ENCODE data around the gene HDAC7.
"Not testable (repeated sequence)": the region's sequence is repeated elsewhere in the genome, so short reads cannot be mapped to it uniquely, and the experiment has no call there.

Gene HDAC7

GRCh38 chr12:47829584-47829983 lies 9.9 kb upstream of the HDAC7 start:
- DNase-seq (ENCODE audit: low read depth in 3 of 3, low spot score in 1 of 3), result no peak

- DNase-seq (ENCODE audit: low read depth in 3 of 3, low spot score in 1 of 3), result no peak
Observed at GRCh38 chr12:47828976-47829482, 9.3 kb upstream of the HDAC7 start.

- no peak for DNase-seq (ENCODE audit: low read depth in 3 of 3, low spot score in 1 of 3)
Observed at GRCh38 chr12:47828008-47828975, 8.6 kb upstream of the HDAC7 start.

GRCh38 chr12:47825173-47825639 lies 5.5 kb upstream of the HDAC7 start:
- DNase-seq (ENCODE audit: low read depth in 3 of 3, low spot score in 1 of 3), result no peak

DNA sequence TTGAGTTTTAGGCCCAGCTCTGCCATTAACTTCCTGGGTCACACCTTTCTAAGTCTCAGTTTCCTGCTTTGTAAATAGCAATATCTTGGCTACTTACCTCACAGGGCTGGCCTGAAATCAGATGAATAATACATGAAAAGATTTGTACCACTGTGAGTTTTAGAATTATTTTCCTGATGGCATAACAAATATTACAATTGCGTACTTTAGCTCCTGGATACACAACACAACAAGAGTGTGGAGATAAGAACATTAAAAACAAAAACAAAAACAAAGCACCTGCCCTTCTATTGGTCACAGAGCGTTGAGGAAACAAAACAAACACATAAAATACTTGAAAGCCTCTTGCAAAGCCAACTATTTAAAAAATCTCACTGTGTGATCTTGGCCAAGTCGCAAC lies 4.9 kb upstream of the HDAC7 start:
- no peak for DNase-seq (ENCODE audit: low read depth in 3 of 3, low spot score in 1 of 3)

DNA sequence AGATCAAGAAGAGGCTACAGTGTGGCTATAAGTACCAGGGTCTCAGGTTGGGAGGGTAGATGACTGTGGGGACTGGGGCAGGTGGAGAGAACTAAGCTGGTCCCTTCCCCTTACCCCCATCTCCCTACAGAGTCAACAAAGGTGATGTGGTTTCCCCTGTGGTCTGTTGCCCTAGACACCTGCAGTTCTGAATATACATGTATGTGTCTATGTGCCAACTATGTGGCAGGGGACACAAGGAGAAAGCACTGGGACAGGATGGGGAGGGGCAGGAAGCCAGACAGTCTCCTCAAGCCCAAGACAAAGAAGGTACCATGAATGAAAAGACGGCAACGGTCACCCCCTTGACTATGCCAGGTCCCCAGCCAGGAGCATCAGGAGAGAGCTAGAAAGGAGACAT lies 4.5 kb upstream of the HDAC7 start:
- no peak for DNase-seq (ENCODE audit: low read depth in 3 of 3, low spot score in 1 of 3)

DNA sequence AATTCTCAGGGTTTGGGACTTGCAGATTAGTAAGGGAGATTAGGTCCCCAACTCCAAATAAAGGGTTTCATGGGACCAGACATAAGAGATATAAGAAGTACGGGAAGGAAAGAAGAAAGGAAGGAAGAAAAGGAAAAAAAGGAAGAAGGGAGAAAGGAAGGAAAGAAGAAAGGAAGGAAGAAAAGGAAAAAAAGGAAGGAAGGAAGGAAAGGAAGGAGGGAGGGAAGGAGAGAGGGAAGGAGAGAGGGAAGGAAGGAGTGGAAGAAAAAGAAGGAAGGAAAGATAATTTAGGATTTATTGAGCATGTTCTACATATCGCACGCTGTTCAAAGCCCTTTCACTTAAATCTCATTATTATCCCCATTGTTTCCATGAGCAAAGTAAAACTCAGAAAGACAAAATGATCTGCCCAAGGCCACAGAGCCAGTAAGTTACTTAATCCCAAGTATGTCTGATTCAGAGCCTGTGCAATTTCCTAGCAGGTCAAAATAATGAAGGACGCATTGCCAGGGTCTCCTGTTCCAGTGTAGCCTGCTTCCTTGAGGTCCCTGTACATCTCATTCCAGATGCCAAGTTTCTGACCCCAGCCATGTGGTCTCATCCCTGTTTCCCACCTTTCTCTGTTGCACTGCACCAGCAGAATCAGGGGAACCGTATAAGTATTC lies 3.9 kb upstream of the HDAC7 start:
- DNase-seq (ENCODE audit: low read depth in 3 of 3, low spot score in 1 of 3), result no peak

- DNase-seq (ENCODE audit: low read depth in 3 of 3, low spot score in 1 of 3), result no peak
Observed at GRCh38 chr12:47822863-47823262, 3.2 kb upstream of the HDAC7 start.

GRCh38 chr12:47822401-47822800 lies 2.7 kb upstream of the HDAC7 start:
- DNase-seq (ENCODE audit: low read depth in 3 of 3, low spot score in 1 of 3), result no peak

DNA sequence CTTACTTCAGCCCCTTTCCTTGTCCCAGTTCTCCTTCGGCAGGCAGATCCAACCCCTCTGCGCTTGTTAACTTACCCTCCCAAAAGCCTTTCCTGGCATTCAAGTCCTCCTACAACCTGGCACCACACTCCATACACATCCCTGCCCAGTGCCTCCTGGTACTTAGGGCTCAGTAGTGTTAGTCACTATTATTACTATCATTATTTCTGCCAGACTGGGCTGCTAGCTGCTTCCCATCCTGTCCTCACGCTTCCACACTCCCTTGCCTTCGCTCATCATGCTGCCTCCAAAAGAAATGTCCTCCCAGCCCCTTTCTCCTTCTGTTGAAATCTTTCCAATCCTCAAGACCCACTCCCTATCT lies 1.6 kb upstream of the HDAC7 start:
- DNase-seq (ENCODE audit: low read depth in 3 of 3, low spot score in 1 of 3), result no peak

DNA sequence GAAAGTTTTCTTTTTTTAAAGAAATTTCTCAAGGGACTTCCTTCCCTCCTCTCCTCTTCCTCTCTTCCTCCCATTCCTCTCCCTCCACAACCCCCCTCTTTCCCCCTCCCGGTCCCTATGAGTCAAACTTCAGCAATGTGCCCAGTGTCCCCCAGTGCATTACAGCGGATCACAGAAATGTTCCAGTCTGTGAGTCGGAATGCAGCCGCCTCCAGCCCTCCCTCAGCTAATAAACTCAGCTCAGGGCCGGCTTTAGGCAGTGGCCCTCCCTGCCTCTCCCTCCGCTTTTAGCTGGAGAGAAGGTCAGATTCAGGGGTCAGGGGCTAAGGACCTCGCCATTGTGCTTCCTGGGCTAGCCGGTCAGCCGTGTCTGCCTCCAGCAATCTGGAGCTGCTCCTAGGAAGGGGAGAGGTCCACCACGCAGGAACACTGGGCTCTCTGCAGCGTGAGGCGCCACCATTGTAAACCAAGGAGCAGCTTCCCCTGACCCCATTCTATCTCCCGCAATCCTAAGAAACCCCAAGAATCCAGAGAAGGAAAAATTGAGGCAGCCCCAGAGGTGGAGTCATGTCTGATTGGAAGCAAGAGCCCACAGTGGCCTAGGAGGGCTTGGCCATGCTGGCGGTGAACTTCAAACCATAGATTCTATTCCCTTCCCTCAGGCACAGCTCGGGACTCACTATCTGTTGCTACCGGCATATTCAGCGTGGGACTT lies 1.1 kb upstream of the HDAC7 start:
- DNase-seq (ENCODE audit: low read depth in 3 of 3, low spot score in 1 of 3), result no peak

GRCh38 chr12:47819138-47819895 lies 386 bp downstream of the HDAC7 start:
- DNase-seq (ENCODE audit: low read depth in 3 of 3, low spot score in 1 of 3), result peak in 1 of 3 donors; percentile 45

DNA sequence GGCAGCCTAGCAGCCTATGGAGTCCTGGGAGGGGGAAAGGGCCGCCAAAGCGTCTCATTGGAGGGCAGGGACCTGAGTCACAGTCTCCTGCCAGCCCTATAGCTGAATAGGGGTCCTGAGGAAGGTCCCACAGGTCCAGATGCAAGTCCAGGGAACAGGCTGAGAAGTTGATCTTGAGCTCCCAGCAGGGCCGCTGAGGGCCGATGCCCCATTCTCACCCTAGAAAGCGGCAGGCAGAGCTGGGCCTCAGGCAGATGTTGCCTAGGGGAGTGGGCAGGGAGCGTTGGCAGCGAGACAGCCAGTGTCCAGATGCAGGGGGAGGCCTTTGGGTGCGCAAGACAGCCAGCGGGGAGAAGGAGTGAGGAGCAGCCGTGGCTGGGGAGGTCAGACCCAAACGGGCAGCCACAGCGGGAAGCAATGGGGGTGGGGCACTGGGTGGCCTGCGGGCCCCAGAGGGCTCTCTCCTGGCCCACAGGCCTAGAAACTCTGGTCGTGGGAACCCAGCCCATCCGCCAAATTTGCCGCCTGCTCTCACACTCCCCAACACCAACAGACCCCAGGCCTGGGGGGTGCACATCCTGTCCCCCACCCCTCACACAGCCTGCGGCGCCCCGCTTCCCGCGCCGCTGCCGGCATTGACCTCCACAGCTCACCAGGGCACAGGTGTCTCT lies 1.1 kb downstream of the HDAC7 start:
- DNase-seq (ENCODE audit: low read depth in 3 of 3, low spot score in 1 of 3), result no peak

DNA sequence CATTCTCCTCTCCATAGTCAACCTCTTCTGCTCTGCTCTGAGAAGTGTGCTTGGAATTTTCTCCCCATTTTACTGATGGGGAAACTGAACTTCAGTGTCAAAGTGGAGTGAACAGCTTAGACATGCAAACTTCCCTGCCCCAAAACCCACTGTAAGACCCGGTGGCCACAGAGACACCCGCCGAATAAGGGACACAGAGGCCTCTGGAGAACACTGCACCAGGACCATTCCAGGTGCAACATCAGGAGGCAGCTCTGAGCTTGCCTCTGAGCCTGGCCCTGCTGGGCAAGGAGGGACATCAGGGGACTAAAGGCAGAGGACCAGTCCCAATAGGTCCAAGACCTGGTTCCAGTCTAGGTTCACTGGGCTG lies 1.7 kb downstream of the HDAC7 start:
- DNase-seq (ENCODE audit: low read depth in 3 of 3, low spot score in 1 of 3), result no peak

- no peak for DNase-seq (ENCODE audit: low read depth in 3 of 3, low spot score in 1 of 3)
Observed at GRCh38 chr12:47817272-47818006, 2.3 kb downstream of the HDAC7 start.

DNA sequence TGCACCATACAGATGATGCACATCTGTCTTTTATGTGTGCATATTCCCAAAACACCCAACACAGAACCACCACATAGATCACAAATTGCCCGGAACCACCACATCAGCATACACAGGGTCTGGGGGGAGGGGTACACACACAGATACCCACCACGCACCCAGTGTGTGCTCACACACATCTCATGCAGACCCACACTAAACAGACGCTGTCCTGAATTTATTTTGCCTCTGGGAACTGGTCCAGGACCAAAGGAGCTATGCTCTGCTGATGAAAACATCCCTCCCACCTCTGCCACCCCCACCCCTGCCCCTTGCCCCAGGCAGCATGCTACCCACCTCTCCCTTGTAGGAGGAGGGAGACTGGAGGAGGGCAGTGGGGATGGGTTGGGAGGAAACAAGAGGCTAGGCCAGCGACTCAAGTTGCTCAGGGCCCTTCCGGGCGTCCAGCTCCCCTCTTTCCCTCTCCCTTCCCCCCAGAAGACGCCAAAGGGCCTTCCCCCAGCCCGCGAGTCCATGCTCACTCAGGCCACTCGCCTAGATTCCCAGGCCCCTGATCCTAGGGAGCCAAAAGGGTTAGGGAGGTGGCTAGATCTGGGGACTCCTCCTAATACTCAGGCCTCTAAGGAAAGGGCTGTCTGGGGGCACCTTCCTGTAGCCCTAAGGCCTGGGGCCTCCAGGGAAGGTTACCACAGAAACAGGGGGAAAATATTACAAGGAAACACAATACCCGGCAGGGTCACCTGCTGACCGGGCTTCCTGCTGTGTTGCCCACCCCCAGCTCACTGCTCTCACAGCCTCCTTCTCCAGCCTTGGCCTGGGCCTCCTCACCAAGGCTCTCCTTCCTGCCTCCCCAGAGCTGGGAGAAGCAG lies 3.1 kb downstream of the HDAC7 start:
- no peak for DNase-seq (ENCODE audit: low read depth in 3 of 3, low spot score in 1 of 3)

DNA sequence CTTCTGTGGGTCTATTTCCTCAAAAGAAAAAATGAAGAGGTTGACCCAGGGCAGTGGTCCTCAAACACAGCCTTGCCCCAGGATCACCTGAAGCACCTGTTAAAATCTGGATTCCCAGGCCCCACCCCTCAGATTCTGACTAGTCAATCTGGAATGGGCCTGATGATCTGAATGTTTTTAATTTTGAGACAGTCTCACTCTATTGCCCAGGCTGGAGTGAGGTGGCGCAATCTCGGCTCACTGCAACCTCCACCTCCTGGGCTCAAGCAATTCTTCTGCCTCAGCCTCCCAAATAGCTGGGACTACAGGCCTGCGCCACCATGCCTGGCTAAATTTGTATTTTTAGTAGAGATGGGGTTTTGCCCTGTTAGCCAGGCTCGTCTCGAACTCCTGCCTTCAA lies 4.3 kb downstream of the HDAC7 start:
- DNase-seq (ENCODE audit: low read depth in 3 of 3, low spot score in 1 of 3), result not testable (repeated sequence)

DNA sequence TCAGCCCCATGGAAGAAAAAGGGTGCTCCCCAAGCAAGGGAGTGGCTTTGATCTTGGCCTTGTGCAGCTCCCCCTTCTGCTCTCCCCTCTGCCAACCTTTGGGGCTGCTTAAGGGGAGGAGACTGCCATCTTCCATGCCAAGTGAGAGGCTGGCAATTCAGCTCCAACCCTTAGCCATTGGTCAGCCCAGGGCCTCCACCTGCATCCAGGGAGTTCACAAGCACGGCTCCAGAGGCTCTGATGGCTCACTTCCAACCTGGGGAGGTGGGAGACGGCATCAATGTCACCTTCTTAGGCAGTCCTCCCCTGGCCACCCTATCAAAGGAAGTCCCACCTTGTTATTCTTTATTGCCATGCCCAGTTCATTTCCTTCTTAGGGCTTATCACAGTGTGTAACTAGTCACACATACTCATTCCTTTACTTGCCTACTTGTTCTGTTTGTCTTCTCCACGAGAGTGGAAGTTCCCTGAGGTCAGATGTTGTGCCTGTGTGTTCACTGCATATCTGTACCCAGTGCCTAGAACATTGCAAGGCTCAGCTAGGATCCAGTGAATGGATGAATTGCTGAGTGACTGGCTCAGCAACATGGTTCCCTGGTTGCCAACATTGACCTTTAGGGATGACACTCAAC lies 5.0 kb downstream of the HDAC7 start:
- DNase-seq (ENCODE audit: low read depth in 3 of 3, low spot score in 1 of 3), result no peak
